ENCODE data around the gene PEX11G.
"Not testable (repeated sequence)": the region's sequence is repeated elsewhere in the genome, so short reads cannot be mapped to it uniquely, and the experiment has no call there.

The PEX11G gene

DNA sequence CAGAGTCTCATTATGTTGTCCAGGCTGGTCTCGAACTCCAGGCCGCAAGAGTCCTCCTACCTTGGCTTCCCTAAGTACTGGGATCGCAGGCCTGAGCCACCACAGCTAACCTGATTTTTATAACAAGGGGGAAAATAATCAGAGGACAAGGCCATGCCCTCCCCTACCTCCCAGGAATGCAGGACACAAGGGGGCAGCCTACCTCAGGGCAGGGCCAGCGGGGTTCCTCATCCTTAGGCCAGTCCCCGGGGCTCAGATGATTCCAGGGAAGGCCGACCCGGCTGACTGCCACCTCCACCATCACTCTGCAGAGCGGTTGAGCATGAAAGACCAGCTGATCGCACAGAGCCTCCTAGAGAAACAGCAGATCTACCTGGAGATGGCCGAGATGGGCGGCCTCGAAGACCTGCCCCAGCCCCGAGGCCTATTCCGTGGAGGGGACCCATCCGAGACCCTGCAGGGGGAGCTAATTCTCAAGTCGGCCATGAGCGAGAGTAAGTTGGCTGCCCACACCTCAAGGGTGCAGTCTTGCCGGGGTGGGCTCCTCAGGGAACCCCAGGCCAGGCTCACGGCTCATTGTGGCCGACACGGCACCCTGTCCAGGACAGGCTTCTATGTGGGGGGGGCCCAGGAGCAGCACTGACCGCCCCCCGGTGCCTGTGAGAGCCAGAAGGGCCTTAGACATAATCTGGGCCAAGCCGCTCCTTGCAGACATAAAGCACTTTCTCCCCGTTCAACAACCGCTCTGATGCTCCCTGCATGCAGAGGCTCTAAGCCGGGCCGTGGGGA lies 26.8 kb downstream of the PEX11G start:
- DNase-seq, result no peak

DNA sequence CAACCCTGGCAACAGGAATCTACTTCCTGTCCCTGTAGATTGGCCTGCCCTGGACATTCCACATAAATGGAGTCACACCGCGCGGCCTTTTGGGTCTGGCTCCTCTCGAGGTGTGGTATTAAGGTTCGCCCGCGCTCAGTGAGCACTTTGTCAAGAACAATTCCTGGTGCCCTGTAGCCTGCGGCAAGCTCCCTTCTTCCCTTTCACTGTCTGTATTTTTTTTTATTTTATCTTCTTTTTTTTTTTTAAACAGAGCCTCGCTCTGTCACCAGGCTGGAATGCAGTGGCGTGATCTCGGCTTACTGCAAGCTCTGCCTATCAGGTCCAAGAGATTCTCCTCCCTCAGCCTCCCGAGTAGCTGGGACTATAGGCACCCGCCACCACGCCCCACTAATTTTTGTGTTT lies 28.3 kb downstream of the PEX11G start:
- no peak for DNase-seq

DNA sequence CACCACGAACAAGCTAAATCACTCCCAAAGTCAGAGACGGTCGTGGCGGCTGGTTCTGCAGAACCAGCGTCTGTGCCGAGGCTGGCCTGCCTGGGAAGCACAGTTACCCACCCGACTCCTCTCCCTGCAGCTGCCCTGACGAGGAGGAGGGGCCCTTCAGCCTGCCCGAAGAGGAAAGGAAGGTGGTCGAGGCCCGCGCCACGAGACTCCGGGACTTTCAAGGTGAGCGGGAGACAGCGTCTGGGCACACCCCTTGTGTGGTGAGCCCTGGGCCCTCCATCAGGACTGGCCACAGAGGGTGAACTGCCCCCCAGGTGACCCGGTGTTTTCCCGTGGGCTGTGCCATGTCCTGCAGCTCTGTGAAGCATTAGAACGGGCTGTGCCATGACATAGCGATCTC lies 29.1 kb downstream of the PEX11G start:
- no peak for DNase-seq

DNA sequence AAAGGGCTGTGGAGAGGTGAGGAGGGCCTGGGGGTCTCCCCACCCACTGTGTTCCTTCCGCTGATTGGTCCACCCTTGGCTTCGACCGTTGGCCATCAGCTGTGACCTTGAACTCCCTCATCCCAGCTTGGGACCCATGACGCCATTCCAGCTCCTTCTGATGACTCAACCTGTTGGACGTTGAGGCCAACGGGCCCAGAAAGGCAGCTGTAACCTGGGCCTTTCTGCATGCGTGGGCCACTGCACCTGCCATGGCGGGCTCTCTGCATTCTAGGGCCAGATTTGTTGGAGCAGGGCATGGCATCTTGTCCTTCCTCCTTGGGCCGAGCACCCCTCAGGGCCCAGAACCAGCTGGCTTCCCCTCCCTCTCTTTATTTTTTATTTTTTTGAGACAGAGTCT lies 30.2 kb downstream of the PEX11G start:
- DNase-seq, result no peak

DNA sequence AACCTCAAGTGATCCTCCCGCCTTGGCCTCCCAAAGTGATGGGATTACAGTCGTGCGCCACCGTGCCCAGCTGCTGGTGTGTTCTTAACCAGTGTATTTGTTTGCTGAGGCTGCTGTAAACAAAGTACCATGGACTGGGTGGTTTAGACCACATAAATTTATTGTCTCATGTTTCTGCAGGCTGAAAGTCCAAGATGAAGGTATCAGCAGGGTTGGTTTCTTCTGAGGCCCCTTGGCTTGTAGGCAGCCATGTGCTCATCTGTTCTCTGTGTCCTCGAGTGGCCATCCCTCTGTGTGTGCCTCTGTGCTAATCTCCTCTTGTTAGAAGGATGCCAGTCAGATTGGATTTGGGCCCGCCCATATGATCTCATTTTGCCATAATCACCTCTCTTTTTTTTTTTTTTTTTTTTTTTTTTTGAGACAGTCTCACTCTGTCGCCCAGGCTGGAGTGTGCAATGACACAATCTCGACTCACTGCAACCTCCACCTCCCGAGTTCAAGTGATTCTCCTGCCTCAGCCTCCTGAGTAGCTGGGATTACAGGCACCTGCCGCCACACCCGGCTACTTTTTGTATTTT lies 31.8 kb downstream of the PEX11G start:
- DNase-seq, result no peak

DNA sequence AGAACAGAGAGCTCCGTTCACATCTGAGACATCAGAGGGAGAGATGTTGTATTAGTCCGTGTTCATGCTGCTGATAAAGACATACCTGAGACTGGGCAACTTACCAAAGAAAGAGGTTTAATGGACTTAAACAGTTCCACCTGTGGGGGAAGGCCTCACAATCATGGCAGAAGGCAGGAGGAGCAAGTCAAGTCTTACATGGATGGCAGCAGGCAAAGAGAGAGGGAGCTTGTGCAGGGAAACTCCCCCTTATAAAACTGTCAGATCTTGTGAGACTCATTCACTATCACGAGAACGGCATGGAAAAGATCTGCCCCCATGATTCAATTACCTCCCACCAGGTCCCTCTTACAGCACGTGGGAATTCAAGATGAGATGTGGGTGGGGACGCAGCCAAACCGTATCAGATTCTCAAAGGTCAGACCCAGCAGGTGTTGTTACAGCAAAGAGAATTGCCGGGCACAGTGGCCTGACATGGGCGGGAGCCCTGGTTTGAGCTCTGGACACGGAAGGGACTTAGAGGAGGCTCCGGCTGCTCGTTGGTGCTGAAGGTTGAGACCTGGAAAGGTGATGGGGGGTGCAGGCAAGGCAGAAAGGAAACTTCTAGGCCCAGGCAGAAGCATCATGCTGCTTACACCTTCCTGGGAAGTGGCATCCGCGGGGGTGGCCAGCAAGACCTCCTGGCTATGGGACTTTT lies 33.1 kb downstream of the PEX11G start:
- no peak for DNase-seq

DNA sequence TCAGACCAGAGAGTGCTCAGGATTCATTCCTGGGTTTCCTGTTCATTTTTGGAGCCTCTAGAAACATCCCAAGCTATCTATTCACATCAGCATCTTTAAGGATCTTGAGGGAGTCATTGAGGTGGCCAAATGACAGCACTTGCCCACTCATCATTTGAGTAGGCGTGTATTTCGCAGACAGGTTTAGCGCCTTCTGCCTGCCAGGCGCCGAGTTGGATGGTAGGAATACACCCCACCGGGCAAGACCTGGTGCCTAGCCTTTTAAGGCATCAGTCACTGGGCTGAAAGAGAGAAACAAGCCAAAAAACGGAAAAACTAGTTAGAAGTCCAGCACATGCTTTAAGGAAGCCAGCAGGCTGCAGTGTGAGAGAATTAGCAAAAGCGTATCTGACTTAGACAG lies 33.8 kb downstream of the PEX11G start:
- no peak for DNase-seq

DNA sequence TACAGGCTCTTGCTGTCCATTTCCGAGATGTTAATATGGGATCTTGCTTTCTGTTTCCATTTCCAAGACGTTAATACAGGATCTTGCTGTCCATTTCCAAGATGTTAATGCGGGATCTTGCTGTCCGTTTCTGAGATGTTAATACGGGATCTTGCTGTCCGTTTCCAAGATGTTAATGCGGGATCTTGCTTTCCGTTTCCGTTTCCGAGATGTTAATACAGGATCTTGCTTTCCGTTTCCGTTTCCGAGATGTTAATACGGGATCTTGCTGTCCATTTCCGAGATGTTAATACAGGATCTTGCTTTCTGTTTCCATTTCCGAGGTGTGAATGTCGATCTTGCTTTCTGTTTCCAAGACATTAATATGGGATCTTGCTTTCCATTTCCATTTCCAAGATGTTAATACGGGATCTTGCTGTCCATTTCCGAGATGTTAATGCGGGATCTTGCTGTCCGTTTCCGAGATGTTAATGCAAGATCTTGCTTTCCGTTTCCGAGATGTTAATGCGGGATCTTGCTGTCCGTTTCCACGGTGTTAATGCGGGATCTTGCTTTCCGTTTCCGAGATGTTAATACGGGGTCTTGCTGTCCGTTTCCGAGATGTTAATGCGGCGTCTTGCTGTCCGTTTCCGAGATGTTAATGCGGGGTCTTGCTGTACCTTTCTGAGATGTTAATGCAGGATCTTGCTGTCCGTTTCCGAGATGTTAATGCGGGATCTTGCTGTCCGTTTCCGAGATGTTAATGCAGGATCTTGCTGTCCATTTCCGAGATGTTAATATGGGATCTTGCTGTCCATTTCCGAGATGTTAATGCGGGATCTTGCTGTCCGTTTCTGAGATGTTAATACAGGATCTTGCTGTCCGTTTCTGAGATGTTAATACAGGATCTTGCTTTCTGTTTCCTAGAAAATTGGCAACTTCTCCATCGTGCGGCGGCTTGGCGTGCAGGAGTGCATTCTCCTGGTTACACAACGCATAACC lies 38.3 kb downstream of the PEX11G start:
- no peak for DNase-seq

DNA sequence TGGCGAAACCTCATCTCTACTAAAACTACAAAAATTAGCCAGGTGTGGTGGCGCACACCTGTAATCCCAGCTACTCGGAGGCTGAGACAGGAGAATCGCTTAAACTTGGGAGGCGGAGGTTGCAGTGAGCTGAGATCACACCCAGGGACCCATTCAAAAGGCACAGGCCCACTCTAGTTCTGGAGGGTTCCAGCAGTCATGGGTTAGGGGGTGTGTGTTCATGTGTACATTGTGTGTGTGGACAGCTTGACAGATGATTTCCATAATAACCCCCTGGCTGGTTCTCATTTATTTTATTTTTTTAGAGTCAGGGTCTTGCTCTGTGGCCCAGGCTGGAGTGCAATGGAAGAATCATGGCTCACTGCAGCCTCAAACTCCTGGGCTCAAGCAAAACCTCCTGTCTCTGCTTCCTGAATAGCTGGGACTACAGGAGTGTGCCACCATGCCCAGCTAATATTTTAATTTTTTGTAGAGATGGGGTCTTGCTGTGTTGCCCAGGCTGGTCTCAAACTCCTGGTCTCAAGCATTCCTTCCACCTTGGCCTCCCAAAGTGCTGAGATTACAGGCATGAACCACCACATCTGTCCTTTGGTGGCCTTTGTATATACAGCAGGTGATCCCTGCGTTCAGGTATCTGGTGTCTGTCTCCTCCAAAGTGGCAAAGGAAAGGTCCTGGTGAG lies 39.3 kb downstream of the PEX11G start:
- DNase-seq, result not testable (repeated sequence)

DNA sequence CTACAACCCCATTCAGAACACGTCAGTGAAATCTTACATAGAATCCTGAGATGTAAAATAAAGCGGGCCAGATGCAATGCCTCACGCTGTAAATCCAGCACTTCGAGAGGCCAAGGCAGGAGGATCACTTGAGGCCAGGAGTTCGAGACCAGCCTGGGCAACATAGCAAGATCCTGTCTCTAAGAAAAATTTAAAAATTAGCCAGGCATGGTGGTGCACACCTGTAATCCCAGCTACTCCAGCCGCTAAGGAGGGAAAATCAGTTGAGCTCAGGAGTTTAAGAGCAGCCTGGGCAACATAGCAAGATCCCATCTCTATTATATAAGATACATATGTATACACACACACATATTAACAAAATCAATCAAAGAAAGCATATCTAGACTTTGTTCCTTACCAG lies 41.2 kb downstream of the PEX11G start:
- no peak for DNase-seq

DNA sequence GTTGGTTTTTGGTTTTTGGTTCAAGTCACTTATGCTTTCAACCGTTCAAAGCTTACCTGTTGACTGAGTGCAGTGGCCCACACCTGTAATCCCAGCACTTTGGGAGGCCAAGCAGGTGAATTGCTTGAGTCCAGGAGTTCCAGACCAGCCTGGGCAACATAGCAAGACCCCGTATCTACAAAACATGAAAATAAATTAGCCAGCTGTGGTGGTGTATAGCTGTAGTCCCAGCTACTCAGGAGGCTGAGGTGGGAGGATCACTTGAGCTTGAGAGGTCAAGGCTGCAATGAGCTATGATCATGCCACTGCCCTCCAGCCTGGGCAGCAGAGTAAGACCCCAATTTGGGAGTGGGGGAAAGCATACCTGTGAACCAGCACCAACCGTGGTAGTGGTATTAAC lies 43.7 kb downstream of the PEX11G start:
- no peak for DNase-seq

DNA sequence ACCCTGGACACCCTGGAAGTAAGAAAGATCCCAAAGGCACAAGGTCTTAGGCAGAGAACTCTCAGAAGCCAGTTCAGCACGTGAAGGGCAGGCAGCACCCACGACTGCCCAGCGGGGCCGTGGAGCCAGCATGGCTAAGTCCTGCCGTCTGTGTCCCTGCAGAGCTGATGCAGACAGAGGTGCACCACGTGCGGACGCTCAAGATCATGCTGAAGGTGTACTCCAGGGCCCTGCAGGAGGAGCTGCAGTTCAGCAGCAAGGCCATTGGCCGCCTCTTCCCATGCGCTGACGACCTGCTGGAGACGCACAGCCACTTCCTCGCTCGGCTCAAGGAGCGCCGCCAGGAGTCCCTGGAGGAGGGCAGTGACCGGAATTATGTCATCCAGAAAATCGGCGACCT lies 44.8 kb downstream of the PEX11G start:
- DNase-seq, result no peak

DNA sequence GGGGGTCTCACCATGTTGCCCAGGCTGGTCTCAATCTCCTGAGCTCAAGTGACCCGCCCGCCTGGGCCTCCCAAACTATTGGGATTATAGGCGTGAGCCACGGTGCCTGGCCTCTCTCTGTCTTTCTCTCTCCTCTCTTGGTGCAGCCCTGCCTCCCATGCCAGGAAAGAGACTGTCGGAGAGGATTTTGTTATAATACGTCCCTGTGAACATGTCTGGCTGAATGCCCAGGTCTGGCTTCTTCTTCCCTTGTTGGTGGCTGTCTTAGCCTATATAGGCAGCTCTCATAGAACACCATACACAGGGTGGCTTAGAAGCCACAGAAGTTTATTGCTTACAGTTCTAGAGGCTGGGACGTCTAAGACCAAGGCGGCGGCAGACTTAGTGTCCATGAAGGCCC lies 46.4 kb downstream of the PEX11G start:
- no peak for DNase-seq

DNA sequence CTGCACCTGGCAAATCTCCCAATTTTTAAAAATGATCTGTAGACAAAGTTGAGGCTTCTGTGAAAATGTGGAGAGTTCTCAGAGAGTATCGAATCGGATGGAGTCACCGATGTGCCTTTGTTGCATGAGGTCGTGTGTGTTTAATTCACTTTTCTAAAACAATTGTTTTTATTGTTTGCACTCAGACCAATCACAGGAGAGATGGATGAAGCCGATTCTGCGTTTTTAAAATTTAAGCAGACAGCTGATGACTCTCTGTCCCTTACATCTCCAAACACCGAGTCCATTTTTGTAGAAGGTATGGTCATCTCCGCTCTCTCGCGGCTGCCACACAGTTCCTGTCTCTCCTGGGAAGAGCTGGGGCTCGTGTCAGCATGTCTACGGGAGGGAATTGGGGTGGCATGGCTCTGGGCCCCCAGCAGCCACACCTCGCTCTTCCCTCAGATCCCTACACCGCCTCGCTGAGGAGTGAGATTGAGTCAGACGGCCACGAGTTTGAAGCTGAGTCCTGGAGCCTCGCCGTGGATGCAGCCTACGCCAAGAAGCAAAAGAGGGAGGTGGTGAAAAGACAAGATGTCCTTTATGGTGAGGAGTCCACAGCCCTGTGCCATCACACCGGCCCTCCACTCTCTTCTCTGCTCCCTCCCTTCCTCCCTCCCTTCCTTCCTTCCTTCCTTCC lies 47.2 kb downstream of the PEX11G start:
- no peak for DNase-seq

DNA sequence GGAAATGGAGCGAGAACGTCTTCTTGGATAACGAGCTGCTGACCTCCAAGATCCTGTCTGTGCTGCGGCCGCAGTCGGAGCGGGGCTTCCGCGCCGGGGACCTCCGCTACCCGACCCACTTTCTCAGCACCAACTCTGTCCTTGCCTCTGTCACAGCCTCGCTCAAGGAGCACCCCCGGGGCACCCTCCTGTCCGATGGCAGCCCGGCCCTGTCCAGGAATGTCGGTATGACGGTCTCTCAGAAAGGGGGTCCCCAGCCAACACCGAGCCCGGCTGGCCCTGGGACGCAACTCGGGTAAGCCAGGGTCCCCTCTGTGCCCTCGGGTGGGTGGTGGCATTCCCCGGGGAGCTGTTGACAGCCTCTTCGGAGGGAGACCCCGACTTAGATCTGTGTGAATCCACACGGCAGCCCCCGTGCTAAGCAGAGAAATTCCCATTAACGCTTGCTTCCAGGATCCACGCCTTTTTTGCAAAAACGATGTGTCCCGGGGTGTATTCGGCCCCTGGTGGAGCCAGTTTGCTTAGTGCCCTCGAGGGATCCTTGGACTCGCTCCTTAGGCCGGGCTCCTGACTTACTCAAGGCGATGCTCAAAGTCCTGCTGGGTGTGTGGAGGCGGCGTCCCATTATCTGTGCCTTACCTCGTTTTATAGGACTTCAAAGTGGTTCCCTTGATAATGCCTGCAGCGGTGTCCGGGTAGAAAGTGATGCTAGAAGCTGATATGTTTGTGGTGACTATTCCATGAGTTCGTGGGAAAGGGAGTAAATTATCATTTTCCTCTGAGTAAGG lies 48.5 kb downstream of the PEX11G start:
- DNase-seq, result no peak

DNA sequence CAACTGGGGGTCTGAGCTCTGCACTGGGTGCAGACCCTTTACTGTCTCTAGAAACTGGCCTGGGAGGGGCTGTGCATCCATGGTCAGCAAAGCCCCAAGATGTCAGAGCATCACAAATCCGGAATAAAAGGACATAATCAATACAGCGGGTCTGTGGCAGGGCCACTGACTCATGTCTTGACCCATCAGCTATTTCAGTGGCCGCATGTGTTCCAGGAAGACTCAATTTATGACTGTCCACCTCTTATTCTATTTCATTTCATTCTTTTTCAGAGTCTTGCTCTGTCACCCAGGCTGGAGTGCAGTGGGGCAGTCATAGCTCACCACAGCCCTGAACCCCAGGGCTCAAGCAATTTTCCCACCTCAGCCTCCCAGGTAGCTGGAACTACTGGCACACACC lies 53.2 kb downstream of the PEX11G start:
- no peak for DNase-seq

DNA sequence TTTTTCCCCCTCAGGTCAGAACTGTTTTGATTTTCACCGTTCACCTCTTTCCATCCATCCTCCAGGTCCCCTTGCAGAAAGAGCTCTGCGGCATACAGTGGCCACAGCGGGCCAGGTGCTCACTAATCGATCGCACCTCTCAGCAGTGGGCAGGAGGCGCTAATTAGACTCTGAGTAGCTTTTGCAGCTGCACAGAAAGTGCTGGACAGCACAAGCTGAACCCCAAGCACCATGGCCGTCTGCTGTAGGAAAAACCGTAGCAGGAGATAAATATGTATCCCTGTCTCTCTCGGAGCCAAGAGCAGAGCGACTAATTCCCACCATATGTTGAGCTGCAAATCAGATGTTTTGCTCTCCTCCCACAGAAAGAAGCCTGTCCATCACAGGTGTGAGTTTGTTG lies 54.4 kb downstream of the PEX11G start:
- DNase-seq, result no peak

DNA sequence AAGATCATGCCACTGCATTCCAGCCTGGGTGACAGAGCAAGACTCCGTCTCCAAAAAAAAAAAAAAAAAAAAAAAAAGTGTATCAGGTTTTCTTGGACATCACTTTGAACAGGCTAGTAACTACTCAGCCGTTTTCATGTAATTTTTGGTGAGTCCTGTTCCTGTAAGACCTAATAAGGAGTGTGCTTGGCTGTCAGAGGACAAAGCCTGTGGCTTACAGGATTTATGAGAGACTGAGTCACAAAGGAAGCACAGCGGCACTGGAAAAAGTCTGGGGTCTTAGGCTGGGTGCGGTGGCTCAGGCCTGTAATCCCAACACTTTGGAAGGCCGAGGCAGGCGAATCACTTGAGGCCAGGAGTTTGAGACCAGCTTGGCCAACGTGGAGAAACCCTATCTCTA lies 55.4 kb downstream of the PEX11G start:
- not testable (repeated sequence) for DNase-seq

DNA sequence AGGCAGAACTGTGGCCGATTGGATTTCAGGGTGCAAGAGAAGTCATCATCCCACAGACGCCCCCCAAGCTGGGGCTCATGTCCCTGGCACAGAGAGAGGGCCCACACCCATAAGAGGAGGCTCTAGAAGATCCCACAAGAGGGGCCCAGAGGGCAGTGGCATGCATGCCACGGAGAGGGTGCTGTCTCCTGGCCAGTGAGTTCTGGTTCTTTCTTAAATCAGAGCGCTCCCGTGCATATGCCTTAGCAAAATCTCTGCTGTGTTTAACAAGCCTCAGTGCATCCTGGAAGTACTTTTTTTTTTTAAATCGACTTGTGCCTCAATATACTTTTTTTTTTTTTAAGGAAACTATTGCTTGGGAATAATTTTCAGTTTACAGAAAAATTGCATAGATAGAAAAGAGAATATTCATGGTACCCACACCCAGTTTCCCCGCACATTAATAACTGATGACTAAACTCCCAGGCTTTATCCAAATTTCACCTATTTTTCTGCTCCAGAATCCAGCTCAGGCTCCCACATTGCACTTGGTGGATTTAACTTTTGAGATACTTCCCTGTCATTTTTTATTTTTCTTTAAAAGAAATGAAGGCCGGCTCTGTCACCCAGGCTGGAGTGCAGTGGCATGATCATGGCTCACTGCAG lies 59.1 kb downstream of the PEX11G start:
- no peak for DNase-seq

DNA sequence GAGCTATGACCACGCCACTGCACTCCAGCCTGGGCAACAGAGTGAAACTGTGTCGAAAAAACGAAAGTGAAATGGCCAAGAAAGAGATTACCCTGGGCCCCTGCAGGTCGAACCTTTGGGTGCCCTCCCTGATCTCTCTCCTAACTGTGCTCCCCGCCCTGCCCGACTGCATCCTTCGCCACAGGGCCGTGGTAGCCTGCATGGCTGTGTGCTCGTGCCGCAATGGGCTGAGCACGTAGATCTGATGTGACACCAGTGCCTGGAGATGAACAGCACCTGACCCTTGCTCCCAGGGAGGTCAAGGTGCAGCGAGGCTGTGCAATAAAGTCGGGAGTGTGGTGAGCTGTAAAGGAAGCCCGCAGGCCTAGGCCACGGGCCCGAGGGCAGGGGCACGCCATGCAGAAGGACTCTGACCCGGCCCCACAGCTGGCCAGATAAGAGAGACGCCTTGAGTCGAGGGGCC lies 60.2 kb downstream of the PEX11G start:
- no peak for DNase-seq

Data from retina (tissue), 1 donor.